Endothelial cell of umbilical vein (primary cell): Measurements from ENCODE around the gene NOD1.

Experiments
- CTCF ChIP-seq, 2 donors: IDR thresholded peaks; 1 replicate in 1 of 2; 2 replicates in 1 of 2; pipeline ENCODE4 v1.5.1; 2011; ENCODE audit warnings: low read length in 2 of 2, mild to moderate bottlenecking in 2 of 2, moderate library complexity in 2 of 2, control low read depth in 1 of 2, inconsistent platforms in 1 of 2, low read depth in 1 of 2; ENCODE audit not compliant: insufficient read depth in 1 of 2; ENCODE audit errors: extremely low read depth in 1 of 2
- EZH2 ChIP-seq: IDR thresholded peaks from 2 replicates; pipeline ENCODE4 v1.6.1; 2012; ENCODE audit warnings: borderline replicate concordance, low read depth, mild to moderate bottlenecking, moderate library complexity, low read length, inconsistent platforms; ENCODE audit not compliant: severe bottlenecking

- no peak for TF ChIP-seq CTCF (IDR thresholded peaks at IDR 0.05; ENCODE audit: extremely low read depth in 1 of 2, insufficient read depth in 1 of 2, low read depth in 1 of 2, low read length in 2 of 2)
- TF ChIP-seq EZH2: no peak
Measured at GRCh38 chr7:30436518-30436917, 42.1 kb downstream of the NOD1 start.
